Transverse colon (tissue), 4 donors: ENCODE measurements around the gene NOXO1.

Source experiments
- EP300 ChIP-seq: sonication (generic); formaldehyde crosslinking; IDR thresholded peaks from one replicate; pipeline ENCODE4 v1.6.1; 2017; ENCODE audit warnings: antibody characterized with exemption, low read depth
- POLR2AphosphoS5 ChIP-seq, 3 donors: sonication (generic); formaldehyde crosslinking; IDR thresholded peaks; one replicate each; pipeline ENCODE4 v1.6.1; 2016; ENCODE audit warnings: antibody characterized with exemption in 3 of 3
- TF ChIP-seq, protein P1 (sequence below), 5 experiments: fragments of 200-600 bp in 3 of 5; fragments of 450-650 bp in 2 of 5; sonication (generic) in 3 of 5; IDR thresholded peaks; 1 replicate in 2 of 5; 2 replicates in 3 of 5; pipeline ENCODE4 v1.5.1; 2016 to 2017; ENCODE audit warnings: antibody characterized with exemption in 5 of 5, inconsistent platforms in 3 of 5, mild to moderate bottlenecking in 2 of 5, moderate library complexity in 1 of 5

DNA sequence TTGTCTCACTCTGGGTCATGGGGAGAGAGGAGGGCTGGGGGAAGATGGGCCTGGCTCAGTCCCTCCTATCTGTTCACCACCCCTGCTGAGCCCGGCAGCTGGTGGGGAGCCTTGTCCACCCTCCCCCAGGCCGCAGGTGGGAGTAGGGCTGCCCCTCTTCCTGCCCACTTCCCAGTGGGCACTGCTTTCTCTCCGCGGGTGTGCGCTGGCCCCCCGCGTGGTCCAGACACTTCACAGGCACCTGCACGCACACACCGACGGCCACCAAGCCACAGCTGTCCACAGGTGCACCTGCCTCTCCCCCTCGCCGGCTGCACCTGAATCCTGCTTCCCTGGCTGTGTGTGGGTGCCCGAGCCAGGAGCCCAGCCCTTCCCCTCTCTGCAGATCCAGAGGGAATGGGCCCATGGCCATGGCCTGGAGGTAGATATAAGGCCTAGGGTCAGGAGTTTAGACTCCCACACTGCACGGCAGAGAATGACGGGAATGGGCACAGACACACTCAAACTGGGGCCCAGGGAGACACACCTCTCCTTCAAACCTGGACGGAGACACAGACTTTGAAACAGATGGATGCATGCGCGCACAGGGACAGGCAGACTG lies 47.5 kb upstream of the NOXO1 start:
- TF ChIP-seq, protein P1, sequence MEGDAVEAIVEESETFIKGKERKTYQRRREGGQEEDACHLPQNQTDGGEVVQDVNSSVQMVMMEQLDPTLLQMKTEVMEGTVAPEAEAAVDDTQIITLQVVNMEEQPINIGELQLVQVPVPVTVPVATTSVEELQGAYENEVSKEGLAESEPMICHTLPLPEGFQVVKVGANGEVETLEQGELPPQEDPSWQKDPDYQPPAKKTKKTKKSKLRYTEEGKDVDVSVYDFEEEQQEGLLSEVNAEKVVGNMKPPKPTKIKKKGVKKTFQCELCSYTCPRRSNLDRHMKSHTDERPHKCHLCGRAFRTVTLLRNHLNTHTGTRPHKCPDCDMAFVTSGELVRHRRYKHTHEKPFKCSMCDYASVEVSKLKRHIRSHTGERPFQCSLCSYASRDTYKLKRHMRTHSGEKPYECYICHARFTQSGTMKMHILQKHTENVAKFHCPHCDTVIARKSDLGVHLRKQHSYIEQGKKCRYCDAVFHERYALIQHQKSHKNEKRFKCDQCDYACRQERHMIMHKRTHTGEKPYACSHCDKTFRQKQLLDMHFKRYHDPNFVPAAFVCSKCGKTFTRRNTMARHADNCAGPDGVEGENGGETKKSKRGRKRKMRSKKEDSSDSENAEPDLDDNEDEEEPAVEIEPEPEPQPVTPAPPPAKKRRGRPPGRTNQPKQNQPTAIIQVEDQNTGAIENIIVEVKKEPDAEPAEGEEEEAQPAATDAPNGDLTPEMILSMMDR (IDR thresholded peaks at IDR 0.05): no peak
- TF ChIP-seq POLR2AphosphoS5 (IDR thresholded peaks at IDR 0.05) (no peak), EP300 (no peak)
